ENCODE data around the gene STPG1.

The STPG1 gene

GRCh38 chr1:24338447-24338846, 75.1 kb downstream of the STPG1 start:
- Histone ChIP-seq H3K4me3 (replicated peaks; ENCODE audit: insufficient read depth, low read length) (no peak overlapping the region), H3K27ac (replicated peaks) (no peak overlapping the region), H3K27me3 (ENCODE audit: insufficient read depth, poor library complexity, severe bottlenecking) (no peaks in the 10 kb centered on the region)
- no peak for TF ChIP-seq GABPA (IDR thresholded peaks at IDR 0.05; ENCODE audit: low read depth)
- no peak for TF ChIP-seq REST (IDR thresholded peaks at IDR 0.05; ENCODE audit: insufficient replicate concordance, low read depth)
- no peak for TF ChIP-seq CTCF (IDR thresholded peaks at IDR 0.05; ENCODE audit: insufficient read depth, low read length)
- no peak for TF ChIP-seq POLR2AphosphoS5 (IDR thresholded peaks at IDR 0.05; ENCODE audit: low read depth)
- TF ChIP-seq SPI1 (IDR thresholded peaks at IDR 0.05; ENCODE audit: borderline replicate concordance, low read depth), result no peak
- DNase-seq (ENCODE audit: low read depth in 1 of 2, low spot score in 1 of 2), result no peak

- no peak overlapping the region for H3K27ac ChIP-seq (replicated peaks)
- no peak for TF ChIP-seq POLR2AphosphoS5 (IDR thresholded peaks at IDR 0.05; ENCODE audit: low read depth)
- TF ChIP-seq CTCF (IDR thresholded peaks at IDR 0.05; ENCODE audit: insufficient read depth, low read length), result no peak
- TF ChIP-seq REST (IDR thresholded peaks at IDR 0.05; ENCODE audit: insufficient replicate concordance, low read depth), result no peak
- no peak for TF ChIP-seq GABPA (IDR thresholded peaks at IDR 0.05; ENCODE audit: low read depth)
- no peak for TF ChIP-seq SPI1 (IDR thresholded peaks at IDR 0.05; ENCODE audit: borderline replicate concordance, low read depth)
- no peaks in the 10 kb centered on the region for H3K27me3 ChIP-seq (ENCODE audit: insufficient read depth, poor library complexity, severe bottlenecking)
Observed at GRCh38 chr1:24337455-24337854, 76.1 kb downstream of the STPG1 start.

GRCh38 chr1:24336075-24336474, 77.5 kb downstream of the STPG1 start:
- Histone ChIP-seq H3K27me3 (ENCODE audit: insufficient read depth, poor library complexity, severe bottlenecking) (no peaks in the 10 kb centered on the region), H3K4me3 (replicated peaks; ENCODE audit: insufficient read depth, low read length) (no peak overlapping the region), H3K27ac (replicated peaks) (no peak overlapping the region)
- DNase-seq (ENCODE audit: low read depth in 1 of 2, low spot score in 1 of 2), result no peak
- TF ChIP-seq GABPA (IDR thresholded peaks at IDR 0.05; ENCODE audit: low read depth), result no peak
- no peak for TF ChIP-seq POLR2AphosphoS5 (IDR thresholded peaks at IDR 0.05; ENCODE audit: low read depth)
- TF ChIP-seq REST (IDR thresholded peaks at IDR 0.05; ENCODE audit: insufficient replicate concordance, low read depth), result no peak
- no peak for TF ChIP-seq CTCF (IDR thresholded peaks at IDR 0.05; ENCODE audit: insufficient read depth, low read length)
- no peak for TF ChIP-seq SPI1 (IDR thresholded peaks at IDR 0.05; ENCODE audit: borderline replicate concordance, low read depth)

More at GRCh38 chr1:24337455-24337854, 76.1 kb downstream of the STPG1 start:
- no peak overlapping the region for H3K4me3 ChIP-seq (replicated peaks; ENCODE audit: insufficient read depth, low read length)
- DNase-seq (ENCODE audit: low read depth in 1 of 2, low spot score in 1 of 2), result no peak
